ENCODE measurements around the gene FAM169A.
A peak's percentile ranks its signal among the peaks of the same experiment; 100 is the strongest.
"Not testable (repeated sequence)": the region's sequence is repeated elsewhere in the genome, so short reads cannot be mapped to it uniquely, and the experiment has no call there.

Gene FAM169A

GRCh38 chr5:74798977-74799911 lies 66.9 kb downstream of the FAM169A start:
- no peak for DNase-seq

DNA sequence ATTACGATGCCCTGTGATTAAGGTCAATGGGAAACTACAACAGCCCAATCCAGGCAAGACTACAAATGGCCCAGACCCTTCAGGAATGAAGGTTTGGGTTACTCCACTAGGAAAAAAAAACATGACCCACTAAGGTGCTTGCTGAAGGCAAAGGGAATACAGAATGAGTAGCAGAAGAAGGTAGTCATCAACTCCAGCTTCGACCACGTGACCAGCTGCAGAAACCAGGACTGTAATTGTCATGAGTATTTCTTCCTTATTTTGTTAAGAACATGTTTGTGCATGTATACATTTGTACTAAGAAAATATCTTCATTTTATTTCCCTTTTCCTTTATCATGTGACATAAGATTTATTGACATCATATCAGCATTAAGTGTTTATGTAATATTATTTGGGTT lies 74.5 kb downstream of the FAM169A start:
- not testable (repeated sequence) for DNase-seq

DNA sequence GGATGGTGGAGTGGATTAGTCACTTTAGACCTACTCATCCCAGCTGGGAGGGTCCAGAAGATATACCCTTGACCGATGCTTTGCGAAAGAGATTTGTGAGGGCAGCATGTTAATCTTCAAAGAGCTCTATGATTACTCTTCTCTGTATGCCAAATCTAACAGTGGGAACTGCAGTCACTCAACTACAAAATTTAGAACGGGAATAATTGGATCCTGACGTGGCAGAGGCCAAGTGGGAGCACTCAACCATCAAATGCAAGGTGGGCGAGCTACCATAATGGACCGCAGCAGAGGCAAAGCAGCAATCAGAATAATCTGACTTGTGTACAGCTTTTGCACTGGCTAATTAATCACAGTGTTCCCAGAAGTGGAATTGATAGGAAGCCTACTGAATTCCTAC lies 78.8 kb downstream of the FAM169A start:
- DNase-seq: no peak

GRCh38 chr5:74786851-74787250 lies 79.3 kb downstream of the FAM169A start:
- DNase-seq: no peak

DNA sequence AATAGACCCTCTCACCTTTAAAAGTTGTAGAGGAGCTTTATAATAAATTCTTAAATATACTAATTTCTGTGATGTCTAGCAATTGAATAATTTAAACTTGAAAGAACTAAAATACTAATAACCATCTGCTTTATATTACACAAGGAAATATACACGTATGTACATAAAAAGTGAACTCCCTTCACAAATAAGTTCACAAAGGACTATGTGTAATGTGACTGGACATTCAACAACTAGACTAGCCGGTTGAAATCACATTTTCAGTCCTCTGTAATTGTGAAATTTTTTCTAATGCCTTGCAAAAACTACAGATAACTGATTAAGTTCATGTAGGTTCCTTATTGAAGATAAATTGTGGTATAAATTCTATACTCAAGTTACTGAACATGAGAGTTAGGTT lies 87.6 kb downstream of the FAM169A start:
- DNase-seq: no peak

GRCh38 chr5:74772359-74772758 lies 93.8 kb downstream of the FAM169A start:
- no peak for DNase-seq

GRCh38 chr5:74767579-74767913 lies 98.6 kb downstream of the FAM169A start:
- DNase-seq: peak; percentile 74

- DNase-seq: peak; percentile 98
Observed at GRCh38 chr5:74766849-74767578, 99.2 kb downstream of the FAM169A start, which contains the start of the genes GFM2 and NSA2. Gene GFM2 (minus strand): TSS chr5:74767117. CDS start chr5:74763742, 3,375 bp downstream. Gene NSA2 (plus strand): TSS chr5:74767249. CDS start chr5:74767361, 112 bp downstream.

- peak; percentile 89 for DNase-seq
Observed at GRCh38 chr5:74766418-74766848, 99.8 kb downstream of the FAM169A start.

DNA sequence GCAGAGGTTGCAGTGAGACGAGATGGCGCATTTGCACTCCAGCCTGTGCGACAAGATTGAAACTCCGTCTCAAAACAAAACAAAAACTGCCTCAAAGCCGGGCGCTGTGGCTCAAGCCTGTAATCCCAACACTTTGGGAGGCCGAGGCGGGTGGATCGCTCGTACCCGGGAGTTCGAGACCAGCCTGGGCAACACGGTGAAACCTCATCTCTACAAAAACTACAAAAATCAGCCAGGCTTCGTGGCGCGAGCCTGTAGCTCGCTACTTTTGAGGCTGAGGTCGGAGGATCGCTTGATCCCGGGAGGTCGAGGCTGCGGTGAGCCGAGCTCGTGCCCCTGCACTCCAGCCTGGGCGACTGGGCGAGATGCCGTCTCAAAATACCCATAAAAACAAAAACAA lies 100.3 kb downstream of the FAM169A start:
- DNase-seq: no peak

GRCh38 chr5:74765201-74765600 lies 101.0 kb downstream of the FAM169A start:
- DNase-seq: peak; percentile 14

GRCh38 chr5:74763504-74763903 lies 102.7 kb downstream of the FAM169A start:
- no peak for DNase-seq

GRCh38 chr5:74762599-74762998 lies 103.6 kb downstream of the FAM169A start:
- DNase-seq: no peak

GRCh38 chr5:74761241-74761640 lies 104.9 kb downstream of the FAM169A start:
- DNase-seq: no peak

- DNase-seq: not testable (repeated sequence)
Observed at GRCh38 chr5:74748742-74749141, 117.4 kb downstream of the FAM169A start.

GRCh38 chr5:74738406-74738805 lies 127.8 kb downstream of the FAM169A start:
- DNase-seq: no peak

- no peak for DNase-seq
Observed at GRCh38 chr5:74736759-74737158, 129.4 kb downstream of the FAM169A start.

All from hematopoietic multipotent progenitor cell treated with erythropoietin and hydrocortisone succinate and interleukin-3 and kit ligand, for 6 days (in vitro differentiated cells).